ENCODE results near the gene CYB561A3.

CYB561A3 gene

DNA sequence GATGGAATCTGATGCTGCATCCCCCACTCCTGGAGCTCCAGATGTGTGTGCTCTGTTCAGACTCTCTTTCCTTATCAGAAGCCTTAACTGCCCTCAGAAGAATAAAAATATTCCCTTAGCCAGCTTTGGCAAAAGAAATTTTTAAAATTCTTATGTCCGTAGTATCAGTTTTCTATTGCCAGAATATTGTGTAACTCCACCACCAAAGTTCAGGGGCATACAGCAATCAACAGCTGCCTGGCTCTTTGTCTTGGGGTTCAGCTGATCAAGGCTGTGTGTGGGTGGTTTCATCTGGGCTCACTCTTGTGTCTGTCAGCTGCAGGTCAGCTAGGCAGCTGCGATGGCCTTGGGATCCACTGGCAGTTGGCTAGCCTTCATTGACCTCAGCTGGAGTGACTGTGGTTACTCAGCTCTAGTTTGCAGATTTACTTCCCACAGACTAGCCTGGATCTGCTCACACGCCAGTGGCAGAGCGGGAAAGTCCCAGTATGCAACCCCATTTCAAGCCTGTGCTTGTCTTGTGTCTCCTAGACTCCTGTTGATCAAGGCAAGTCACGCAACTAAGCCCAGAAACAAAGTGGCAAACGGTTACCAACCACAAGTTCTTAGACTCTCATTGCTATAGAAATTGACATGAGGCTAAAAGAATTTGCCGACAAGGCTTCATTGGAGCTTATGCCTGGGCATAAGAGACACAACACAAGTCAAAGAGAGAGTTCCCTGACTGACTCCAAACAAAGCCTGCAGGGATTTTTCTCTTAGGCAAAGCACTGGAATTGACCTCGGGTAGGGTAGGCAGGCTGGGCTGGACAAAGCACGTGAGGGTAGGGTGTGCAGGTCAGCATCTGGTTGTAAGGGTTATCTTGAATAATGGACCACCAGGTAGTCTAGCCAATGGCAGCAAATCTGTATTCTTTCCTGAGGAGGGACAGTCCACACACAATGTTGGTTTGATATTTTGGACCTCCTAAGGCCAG, 8.0 kb upstream of the CYB561A3 start:
- no peak for DNase-seq

- DNase-seq = no peak
Observed at GRCh38 chr11:61368646-61369045, 7.0 kb upstream of the CYB561A3 start.

DNA sequence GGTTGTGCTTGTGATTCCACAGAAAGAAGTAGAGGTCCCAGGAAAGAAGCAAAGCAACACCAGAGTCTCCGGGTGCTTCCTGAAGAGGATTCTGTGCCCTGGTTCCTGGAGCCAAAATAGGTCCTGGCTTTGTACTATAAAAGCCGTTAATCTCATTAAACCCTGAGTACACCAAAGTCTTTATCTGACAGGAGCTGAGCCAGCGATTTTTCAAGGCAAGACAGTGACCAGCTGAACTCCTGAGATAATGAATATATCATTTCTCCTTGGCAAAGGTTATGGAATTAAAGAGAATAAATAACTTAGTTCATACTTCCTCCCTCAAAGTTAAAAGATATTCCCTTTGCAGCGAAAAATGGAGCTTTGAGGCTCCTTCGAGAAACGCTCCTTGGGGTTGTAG, 5.7 kb upstream of the CYB561A3 start:
- no peak for DNase-seq

DNA sequence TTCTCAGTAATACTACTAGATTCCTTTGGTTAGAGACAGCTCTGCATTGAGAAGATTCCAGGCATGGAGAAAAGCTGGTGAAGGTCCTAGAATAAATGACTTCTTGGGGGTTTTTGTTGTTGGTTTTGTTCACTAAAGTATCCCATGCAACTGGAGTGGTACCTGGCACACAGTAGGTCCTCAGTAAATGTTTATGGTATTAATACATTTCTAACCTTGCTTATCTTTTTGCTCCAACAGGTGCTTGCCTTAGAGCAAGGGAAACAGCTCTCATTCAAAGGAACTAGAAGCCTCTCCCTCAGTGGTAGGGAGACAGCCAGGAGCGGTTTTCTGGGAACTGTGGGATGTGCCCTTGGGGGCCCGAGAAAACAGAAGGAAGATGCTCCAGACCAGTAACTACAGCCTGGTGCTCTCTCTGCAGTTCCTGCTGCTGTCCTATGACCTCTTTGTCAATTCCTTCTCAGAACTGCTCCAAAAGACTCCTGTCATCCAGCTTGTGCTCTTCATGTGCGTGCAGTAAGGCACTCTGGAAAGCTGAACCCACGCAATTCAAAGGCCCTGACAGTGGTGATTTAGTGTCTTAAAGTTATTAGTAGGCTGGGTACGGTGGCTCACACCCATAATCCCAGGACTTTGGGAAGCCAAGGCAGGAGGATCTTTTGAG, 2.5 kb upstream of the CYB561A3 start:
- no peak for DNase-seq

- DNase-seq = peak; percentile 52
Observed at GRCh38 chr11:61362542-61362875, 827 bp upstream of the CYB561A3 start.

- no peak for DNase-seq
Observed at GRCh38 chr11:61361237-61361740, 393 bp downstream of the CYB561A3 start.

GRCh38 chr11:61359516-61359915, 2.2 kb downstream of the CYB561A3 start:
- DNase-seq = no peak

GRCh38 chr11:61358566-61358965, 3.1 kb downstream of the CYB561A3 start:
- no peak for DNase-seq

DNA sequence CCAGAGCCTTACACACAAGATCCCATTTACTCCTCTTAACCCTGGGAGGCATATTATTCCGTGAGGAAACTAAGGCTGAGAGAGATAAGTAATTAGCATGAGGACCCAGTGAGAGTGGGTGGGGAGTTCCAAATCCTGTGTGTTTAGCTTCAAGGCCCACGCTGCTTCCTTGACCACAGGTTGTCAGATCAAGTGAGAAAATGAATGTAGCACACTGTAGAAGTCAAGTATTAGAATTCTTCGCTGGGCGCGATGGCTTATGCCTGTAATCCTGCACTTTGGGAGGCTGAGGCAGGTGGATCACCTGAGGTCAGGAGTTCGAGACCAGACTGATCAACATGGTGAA, 3.8 kb downstream of the CYB561A3 start:
- no peak for DNase-seq

- DNase-seq = no peak
Observed at GRCh38 chr11:61357233-61357893, 4.3 kb downstream of the CYB561A3 start.

DNA sequence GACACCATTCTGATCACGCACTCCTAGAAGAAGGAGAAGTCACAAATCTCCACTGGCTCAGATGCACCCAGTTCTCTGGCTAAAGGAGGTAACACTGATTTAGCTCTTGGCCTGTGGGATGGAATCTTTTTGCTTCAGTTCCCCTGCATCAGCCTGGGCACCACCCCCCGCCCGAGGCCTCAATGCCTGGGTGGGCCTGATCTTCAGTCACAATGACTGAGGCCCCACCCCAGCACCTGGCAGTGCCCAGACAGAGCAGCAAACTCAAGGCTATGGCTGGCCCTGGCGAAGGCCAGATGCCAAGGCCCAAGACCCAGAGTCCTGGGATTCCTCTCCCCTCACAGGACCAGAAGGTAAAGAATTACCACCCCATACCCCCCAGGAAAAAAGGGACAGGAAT, 5.0 kb downstream of the CYB561A3 start:
- no peak for DNase-seq

DNA sequence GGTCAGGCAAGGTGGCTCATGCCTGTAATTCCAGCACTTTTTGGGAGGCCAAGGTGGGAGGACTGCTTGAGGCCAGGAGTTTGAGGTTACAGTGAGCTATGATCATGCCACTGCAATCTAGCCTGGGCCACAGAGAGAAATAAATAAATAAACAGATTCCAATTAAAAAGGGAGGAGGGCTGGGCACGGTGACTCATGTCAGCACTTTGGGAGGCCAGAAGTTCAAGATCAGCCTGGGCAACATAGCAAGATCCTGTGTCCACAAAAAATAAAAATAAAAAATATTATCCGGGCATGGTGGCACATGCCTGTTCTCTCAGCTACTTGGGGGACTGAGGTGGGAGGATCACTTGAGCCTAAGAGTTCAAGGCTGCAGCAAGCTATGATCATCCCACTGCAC, 7.5 kb downstream of the CYB561A3 start:
- no peak for DNase-seq

DNA sequence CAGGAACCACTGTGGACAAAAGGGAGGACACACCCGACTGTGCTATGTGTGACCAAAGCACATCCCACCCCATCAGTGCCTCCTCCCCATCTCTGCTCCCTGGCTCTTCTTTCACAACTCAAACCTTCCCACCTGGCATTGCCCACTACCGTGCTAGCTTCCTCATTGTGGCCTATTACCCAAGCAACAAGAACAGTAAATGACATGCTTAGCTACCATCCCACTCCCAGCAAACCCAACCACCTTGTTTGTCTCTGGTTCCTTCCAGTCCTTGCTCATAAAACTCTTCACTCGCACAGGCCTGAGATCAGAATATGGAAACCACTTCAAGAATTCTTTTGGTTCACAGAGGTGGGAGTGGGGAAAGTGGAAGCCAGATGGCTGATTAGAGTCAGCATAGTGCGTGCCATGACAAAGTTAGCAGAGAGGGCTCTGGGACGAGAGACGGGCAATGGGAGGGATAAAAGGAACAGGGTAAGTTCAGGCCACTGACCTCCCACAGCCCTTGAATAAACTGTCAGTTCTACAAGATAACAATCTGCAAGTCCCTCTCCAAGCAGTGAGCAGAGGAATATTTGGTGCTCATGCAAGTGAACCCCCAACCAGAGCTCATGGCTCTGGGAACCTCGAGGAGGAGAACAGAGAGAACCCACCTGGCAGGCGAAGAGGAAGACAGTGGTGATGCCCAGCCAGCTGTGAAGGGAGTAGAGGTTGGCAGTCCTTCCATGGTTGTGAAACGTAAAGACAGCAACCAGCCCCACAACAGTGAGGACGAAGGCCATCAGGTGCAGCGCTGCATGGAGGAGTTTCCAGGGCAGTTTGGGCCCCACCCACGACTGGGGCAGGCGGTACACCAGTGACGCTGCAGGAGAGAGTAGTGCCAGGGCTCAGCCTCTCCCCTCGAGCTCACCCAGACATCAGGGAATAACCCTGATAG, 8.3 kb downstream of the CYB561A3 start:
- DNase-seq = no peak

- DNase-seq = no peak
Observed at GRCh38 chr11:61352038-61352437, 9.6 kb downstream of the CYB561A3 start.

DNA sequence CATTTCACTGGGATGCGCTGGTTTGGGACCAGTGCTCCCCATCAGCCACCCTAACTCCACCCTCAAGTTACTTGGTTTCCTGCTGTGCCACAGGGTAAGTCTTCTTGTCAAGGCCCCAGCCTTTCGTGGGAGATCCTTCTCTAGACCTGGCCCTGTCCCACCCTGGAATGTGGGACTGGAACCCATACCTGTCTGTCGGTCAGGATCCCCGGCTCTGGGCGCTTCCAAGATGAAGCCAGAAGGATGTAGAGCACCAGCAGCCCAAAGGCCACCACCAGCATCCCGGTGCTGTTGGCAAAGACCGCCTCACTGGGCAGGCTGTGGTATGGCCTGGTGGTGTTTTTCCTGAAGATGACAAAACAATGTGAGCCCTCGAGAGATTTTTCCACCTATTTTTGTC, 10.9 kb downstream of the CYB561A3 start:
- no peak for DNase-seq

- no peak for DNase-seq
Observed at GRCh38 chr11:61350336-61350735, 11.3 kb downstream of the CYB561A3 start.

- no peak for DNase-seq
Observed at GRCh38 chr11:61349916-61350315, 11.8 kb downstream of the CYB561A3 start.

- DNase-seq = no peak
Observed at GRCh38 chr11:61349189-61349751, 12.4 kb downstream of the CYB561A3 start.

DNA sequence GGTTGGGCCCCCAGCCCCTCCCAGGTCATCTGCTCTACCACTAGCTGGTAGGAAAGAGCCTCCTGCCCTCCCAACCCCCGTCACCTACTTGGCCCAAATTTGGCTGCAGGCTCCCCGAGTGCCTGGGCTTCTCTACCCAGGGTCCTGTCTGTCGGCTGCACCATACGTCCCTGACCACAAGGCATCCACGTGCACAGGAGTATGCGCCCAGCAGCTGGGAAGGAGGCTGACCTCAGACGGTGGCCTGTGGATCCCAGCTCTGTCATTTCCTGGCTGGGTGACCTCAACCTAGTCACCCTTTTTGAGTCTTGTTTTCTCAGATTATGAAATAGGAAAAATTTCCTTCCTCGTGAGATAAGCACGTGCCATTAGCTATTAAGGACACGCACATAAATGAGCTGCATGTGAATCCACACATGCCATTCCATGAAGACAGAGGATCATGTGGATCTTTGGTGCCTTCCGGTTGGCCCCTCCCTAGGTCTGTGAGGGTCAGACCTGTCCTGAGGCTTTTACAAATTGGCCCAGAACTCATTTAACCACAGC, 13.7 kb downstream of the CYB561A3 start:
- DNase-seq = no peak

DNA sequence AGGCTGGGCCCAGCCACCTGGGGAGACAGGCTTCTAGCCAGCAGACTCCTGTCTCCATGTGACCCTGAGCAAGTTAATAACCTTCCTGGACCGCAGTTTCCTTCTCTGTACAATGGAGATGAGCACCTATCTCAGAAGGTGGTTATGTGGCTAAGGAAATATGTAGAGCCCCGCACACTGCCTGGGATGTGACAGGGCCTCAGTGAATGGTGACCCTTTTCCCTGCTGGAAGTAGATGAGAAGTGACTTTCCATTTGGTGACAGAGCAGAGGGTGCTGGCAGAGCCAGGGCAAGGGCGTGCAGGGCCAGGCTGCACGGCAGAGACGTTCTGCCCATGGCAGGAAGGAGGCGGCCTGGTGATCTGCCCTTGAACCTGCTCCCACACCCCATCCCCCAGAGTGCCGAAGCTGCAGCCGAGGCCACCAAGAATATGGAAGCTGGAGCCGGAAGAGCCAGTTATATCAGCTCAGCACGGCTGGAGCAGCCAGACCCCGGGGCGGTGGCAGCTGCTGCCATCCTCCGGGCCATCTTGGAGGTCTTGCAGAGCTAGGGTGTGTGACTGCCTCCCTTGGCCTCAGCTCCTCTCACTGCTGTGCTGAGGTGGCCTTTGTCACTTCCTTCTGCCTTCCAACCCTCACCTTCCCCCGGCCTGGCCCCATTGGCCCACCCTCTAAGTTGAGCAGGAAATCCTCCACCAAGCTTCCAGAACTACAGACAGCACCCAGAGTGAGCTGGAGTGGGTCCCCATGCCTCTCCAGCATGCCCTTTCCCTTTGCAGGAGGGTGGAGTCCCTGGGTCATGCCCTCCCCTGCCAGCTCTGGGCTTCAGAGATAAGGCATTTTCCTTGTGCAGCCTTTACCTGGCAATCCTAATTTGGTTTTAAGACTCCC, 15.5 kb downstream of the CYB561A3 start:
- no peak for DNase-seq

- DNase-seq = no peak
Observed at GRCh38 chr11:61345170-61345610, 16.5 kb downstream of the CYB561A3 start.

Measured in DMS79 (cell line).